ENCODE results near the gene CLEC19A.

DNA sequence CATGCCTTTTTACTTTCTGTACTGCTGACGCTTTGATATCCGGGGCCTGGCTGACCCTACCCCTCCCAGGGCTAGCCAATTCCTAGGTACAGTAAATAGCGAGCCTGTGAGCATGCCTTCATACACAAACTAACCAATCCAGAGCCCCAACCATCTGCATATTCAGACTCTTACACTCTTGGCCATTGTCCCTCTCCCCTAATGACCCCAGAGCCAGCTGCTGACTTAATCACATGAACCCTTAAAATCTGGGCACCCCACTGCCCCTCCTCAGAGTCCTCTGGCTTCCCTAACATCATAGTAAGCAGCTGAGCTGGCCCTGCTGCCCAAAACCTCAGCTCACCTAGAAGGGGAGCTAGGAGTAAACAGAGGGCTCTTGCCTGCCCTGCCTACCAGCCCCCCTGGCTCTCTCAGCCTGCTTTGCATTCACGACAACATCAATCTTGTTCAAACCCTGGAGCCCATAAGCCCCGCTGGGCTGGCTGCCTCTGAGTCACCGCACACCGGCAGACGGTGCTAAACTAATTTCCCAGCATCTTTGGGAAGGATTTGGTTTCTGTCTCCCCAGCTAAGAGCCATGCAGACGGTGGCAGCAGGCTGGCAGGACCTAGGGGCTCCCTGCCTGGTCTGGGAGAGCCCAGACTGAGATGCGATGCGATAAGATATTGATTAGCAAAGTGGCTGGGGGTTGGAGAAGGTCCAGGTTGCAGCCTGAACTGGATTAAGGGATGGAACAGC lies 63.2 kb downstream of the CLEC19A start:
- no peak for TF ChIP-seq POLR2A (IDR thresholded peaks at IDR 0.05; ENCODE audit: low read depth, low read length)
- TF ChIP-seq POLR2AphosphoS5 (IDR thresholded peaks at IDR 0.05; ENCODE audit: low read depth, low read length): no peak
- no peak for TF ChIP-seq SPI1 (IDR thresholded peaks at IDR 0.05; ENCODE audit: low read depth, low read length)
- no peak for TF ChIP-seq TAF1 (IDR thresholded peaks at IDR 0.05; ENCODE audit: low read depth, low read length)
- no peak for TF ChIP-seq POU2F2 (IDR thresholded peaks at IDR 0.05; ENCODE audit: low read depth, low read length)

All from GM12891 (cell line).